ENCODE measurements around the gene R3HCC1L. TPM values are rescaled to one million over a fixed set of nuclear protein-coding genes. Genes with fewer than 3 reads are reported as not detected.
"Not testable (repeated sequence)": the region's sequence is repeated elsewhere in the genome, so short reads cannot be mapped to it uniquely, and the experiment has no call there.

R3HCC1L gene
- total RNA-seq, 1 experiment from 2014 or later = 15.9 TPM

DNA sequence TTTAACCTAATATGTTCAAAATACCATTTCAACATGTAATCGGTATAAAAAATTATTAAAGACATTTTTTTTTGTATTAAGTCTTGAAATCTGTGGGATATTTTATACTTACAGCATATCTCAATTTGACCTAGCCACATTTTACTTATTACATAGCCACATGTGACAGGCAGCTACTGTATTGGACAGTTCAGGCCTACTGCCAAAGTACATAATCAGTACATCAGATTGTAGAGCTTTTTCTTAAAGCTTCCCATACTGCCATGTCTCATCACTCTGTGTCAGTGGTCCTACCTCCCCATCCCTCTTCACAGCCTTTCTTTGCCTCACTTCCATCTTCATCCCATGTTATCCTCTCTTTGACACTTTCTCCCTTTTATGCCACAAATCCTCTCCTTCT, 90.5 kb downstream of the R3HCC1L start:
- ATAC-seq = no peak
- CTCF ChIA-PET = no interaction called here
- intact Hi-C loops (cut with micrococcal nuclease; ENCODE audit: unreplicated experiment) = no loop called here

DNA sequence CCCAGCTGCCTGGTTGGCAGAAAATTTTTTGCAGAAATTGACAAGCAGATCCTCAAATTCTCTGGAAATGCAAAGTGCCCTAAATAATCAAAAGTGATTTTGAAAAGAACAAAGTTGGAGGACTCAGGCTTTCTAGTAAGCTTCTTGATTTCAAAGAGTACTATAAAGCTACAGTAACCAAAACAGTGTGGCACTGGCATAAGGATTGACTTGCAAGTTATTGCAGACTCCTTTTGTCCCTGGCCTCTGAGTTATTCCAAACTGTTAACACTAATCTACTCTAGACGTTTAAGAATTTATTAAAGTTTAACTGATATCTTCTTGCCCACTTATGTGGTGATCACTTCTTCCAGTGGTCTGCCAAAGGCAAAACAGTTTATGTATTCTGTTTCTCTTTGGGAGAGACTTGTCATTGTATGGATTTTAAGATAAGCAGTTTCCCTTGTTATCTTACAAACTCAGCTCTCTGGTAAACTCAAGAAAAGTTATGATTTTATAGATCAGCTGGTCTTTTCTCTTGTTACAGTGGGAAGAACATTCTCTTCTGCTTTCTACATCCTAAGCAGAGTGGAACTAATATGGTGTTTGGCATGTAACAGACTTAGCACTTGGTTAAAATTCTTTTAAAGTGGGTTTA, 92.2 kb downstream of the R3HCC1L start:
- no peak for TF ChIP-seq POLR2AphosphoS5 (IDR thresholded peaks at IDR 0.05; ENCODE audit: low read depth, low read length)
- TF ChIP-seq TCF7L2 (IDR thresholded peaks at IDR 0.05; ENCODE audit: low read depth, low read length) = no peak
- TF ChIP-seq SIN3A (IDR thresholded peaks at IDR 0.05; ENCODE audit: borderline replicate concordance, insufficient read depth, low read depth, low read length) = no peak
- TF ChIP-seq, protein P1, sequence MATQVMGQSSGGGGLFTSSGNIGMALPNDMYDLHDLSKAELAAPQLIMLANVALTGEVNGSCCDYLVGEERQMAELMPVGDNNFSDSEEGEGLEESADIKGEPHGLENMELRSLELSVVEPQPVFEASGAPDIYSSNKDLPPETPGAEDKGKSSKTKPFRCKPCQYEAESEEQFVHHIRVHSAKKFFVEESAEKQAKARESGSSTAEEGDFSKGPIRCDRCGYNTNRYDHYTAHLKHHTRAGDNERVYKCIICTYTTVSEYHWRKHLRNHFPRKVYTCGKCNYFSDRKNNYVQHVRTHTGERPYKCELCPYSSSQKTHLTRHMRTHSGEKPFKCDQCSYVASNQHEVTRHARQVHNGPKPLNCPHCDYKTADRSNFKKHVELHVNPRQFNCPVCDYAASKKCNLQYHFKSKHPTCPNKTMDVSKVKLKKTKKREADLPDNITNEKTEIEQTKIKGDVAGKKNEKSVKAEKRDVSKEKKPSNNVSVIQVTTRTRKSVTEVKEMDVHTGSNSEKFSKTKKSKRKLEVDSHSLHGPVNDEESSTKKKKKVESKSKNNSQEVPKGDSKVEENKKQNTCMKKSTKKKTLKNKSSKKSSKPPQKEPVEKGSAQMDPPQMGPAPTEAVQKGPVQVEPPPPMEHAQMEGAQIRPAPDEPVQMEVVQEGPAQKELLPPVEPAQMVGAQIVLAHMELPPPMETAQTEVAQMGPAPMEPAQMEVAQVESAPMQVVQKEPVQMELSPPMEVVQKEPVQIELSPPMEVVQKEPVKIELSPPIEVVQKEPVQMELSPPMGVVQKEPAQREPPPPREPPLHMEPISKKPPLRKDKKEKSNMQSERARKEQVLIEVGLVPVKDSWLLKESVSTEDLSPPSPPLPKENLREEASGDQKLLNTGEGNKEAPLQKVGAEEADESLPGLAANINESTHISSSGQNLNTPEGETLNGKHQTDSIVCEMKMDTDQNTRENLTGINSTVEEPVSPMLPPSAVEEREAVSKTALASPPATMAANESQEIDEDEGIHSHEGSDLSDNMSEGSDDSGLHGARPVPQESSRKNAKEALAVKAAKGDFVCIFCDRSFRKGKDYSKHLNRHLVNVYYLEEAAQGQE (IDR thresholded peaks at IDR 0.05; ENCODE audit: insufficient read depth in 1 of 2, low read depth in 2 of 2, low read length in 1 of 2) = no peak
- TF ChIP-seq, protein P2, sequence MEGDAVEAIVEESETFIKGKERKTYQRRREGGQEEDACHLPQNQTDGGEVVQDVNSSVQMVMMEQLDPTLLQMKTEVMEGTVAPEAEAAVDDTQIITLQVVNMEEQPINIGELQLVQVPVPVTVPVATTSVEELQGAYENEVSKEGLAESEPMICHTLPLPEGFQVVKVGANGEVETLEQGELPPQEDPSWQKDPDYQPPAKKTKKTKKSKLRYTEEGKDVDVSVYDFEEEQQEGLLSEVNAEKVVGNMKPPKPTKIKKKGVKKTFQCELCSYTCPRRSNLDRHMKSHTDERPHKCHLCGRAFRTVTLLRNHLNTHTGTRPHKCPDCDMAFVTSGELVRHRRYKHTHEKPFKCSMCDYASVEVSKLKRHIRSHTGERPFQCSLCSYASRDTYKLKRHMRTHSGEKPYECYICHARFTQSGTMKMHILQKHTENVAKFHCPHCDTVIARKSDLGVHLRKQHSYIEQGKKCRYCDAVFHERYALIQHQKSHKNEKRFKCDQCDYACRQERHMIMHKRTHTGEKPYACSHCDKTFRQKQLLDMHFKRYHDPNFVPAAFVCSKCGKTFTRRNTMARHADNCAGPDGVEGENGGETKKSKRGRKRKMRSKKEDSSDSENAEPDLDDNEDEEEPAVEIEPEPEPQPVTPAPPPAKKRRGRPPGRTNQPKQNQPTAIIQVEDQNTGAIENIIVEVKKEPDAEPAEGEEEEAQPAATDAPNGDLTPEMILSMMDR (IDR thresholded peaks at IDR 0.05) = no peak
- no peaks in the 10 kb centered on the region for H3K36me3 ChIP-seq (ENCODE audit: control insufficient read depth, insufficient read depth, low read length)
- in situ Hi-C loops (cut with HindIII; ENCODE audit: low pct_unique_long_range_greater_than_20kb, low sequenced_read_pairs) (no loop called here), intact Hi-C loops (cut with micrococcal nuclease; ENCODE audit: unreplicated experiment) (no loop called here)
- no peaks in the 10 kb centered on the region for H3K27me3 ChIP-seq (ENCODE audit: control insufficient read depth, insufficient read depth, low read length)
- no peaks in the 10 kb centered on the region for H3K4me1 ChIP-seq (ENCODE audit: control insufficient read depth, insufficient read depth, low read length)
- BruUV-seq (replicated peaks) = no TSS peak
- no peak overlapping the region for H3K4me3 ChIP-seq (ENCODE audit: low read depth in 2 of 2, low read length in 2 of 2)
- H3K27ac ChIP-seq (ENCODE audit: low read length) = no peak overlapping the region
- ChIA-PET CTCF (no interaction called here), POLR2A (no interaction called here)
- DNase-seq (ENCODE audit: low read depth, low spot score) = no peak
- ATAC-seq = no peak
- H3K9me3 ChIP-seq (ENCODE audit: control insufficient read depth, insufficient read depth, low read depth, low read length) = no peaks in the 10 kb centered on the region; the same call in 1 of the 2 replicates

More for the DNA sequence above, 90.5 kb downstream of the R3HCC1L start:
- Histone ChIP-seq H3K4me3 (ENCODE audit: low read depth in 2 of 2, low read length in 2 of 2) (no peak overlapping the region), H3K36me3 (ENCODE audit: control insufficient read depth, insufficient read depth, low read length) (no peaks in the 10 kb centered on the region), H3K4me1 (ENCODE audit: control insufficient read depth, insufficient read depth, low read length) (no peaks in the 10 kb centered on the region), H3K9me3 (ENCODE audit: control insufficient read depth, insufficient read depth, low read depth, low read length) (peaks cover 2% of the 10 kb centered on the region; the same call in 1 of the 2 replicates), H3K27me3 (ENCODE audit: control insufficient read depth, insufficient read depth, low read length) (no peaks in the 10 kb centered on the region), H3K27ac (ENCODE audit: low read length) (no peak overlapping the region)
- no TSS peak for BruUV-seq (replicated peaks)
- in situ Hi-C loops (cut with HindIII; ENCODE audit: low pct_unique_long_range_greater_than_20kb, low sequenced_read_pairs) = no loop called here
- TF ChIP-seq, protein P1 (IDR thresholded peaks at IDR 0.05; ENCODE audit: insufficient read depth in 1 of 2, low read depth in 2 of 2, low read length in 1 of 2) = no peak
- TF ChIP-seq POLR2AphosphoS5 (IDR thresholded peaks at IDR 0.05; ENCODE audit: low read depth, low read length) (no peak), TCF7L2 (IDR thresholded peaks at IDR 0.05; ENCODE audit: low read depth, low read length) (no peak), SIN3A (IDR thresholded peaks at IDR 0.05; ENCODE audit: borderline replicate concordance, insufficient read depth, low read depth, low read length) (no peak)
- TF ChIP-seq, protein P2 (IDR thresholded peaks at IDR 0.05) = no peak
- DNase-seq (ENCODE audit: low read depth, low spot score) = no peak
- POLR2A ChIA-PET = no interaction called here

DNA sequence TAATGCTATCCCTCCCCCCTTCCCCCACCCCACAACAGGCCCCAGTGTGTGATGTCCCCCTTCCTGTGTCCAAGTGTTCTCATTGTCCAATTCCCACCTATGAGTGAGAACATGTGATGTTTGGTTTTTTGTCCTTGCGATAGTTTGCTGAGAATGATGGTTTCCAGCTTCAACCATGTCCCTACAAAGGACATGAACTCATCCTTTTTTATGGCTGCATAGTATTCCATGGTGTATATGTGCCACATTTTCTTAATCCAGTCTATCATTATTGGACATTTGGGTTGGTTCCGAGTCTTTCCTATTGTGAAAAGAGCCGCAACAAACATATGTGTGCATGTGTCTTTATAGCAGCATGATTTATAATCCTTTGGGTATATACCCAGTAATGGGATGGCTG, 93.3 kb downstream of the R3HCC1L start:
- CTCF ChIA-PET; H3K27me3 ChIP-seq (ENCODE audit: control insufficient read depth, insufficient read depth, low read length); ATAC-seq; POLR2A ChIA-PET; H3K4me1 ChIP-seq (ENCODE audit: control insufficient read depth, insufficient read depth, low read length); intact Hi-C loops (cut with micrococcal nuclease; ENCODE audit: unreplicated experiment); DNase-seq (ENCODE audit: low read depth, low spot score); H3K36me3 ChIP-seq (ENCODE audit: control insufficient read depth, insufficient read depth, low read length); H3K4me3 ChIP-seq (ENCODE audit: low read depth in 2 of 2, low read length in 2 of 2); in situ Hi-C loops (cut with HindIII; ENCODE audit: low pct_unique_long_range_greater_than_20kb, low sequenced_read_pairs); H3K9me3 ChIP-seq (ENCODE audit: control insufficient read depth, insufficient read depth, low read depth, low read length); H3K27ac ChIP-seq (ENCODE audit: low read length); BruUV-seq (replicated peaks): not testable (repeated sequence)

All from Panc1 (cell line).